Calu3 (cell line): ENCODE measurements around the gene ZNF581. TPM values are rescaled to one million over a fixed set of nuclear protein-coding genes. Genes with fewer than 3 reads are reported as not detected.

Experiments
- BruUV-seq: library from RNA; stranded (reverse); fragments of 400-500 nt; replicated peaks from 2 replicates; lab custom pipeline; 2021; lab: Mats Ljungman, UMichigan
- CTCF ChIA-PET: fragments of 300-600 bp; sonication (Branson Sonifier 250); formaldehyde crosslinking; loops from one replicate; lab custom pipeline; 2022; ENCODE audit warnings: antibody characterized with exemption; lab: Charles Lee
- DNase-seq: peaks from one replicate; pipeline ENCODE4 v3.0.0; 2022
- H3K27ac Mint-ChIP-seq: one replicate; pipeline ENCODE4 v1.8.0; 2022; ENCODE audit warnings: mixed read lengths; ENCODE audit not compliant: unreplicated experiment
- H3K27me3 Mint-ChIP-seq: one replicate; pipeline ENCODE4 v1.8.0; 2022; ENCODE audit warnings: mixed read lengths; ENCODE audit not compliant: unreplicated experiment
- H3K36me3 Mint-ChIP-seq: one replicate; pipeline ENCODE4 v1.8.0; 2022; ENCODE audit warnings: mild to moderate bottlenecking, moderate library complexity, mixed read lengths; ENCODE audit not compliant: insufficient read depth, unreplicated experiment
- H3K4me1 Mint-ChIP-seq: one replicate; pipeline ENCODE4 v1.8.0; 2022; ENCODE audit warnings: mild to moderate bottlenecking, low read depth, mixed read lengths; ENCODE audit not compliant: unreplicated experiment
- H3K4me3 Mint-ChIP-seq: one replicate; pipeline ENCODE4 v1.8.0; 2022; ENCODE audit warnings: mild to moderate bottlenecking, low read depth, moderate library complexity, mixed read lengths; ENCODE audit not compliant: unreplicated experiment
- H3K9me3 Mint-ChIP-seq: one replicate; pipeline ENCODE4 v1.8.0; 2022; ENCODE audit warnings: low read depth, mixed read lengths; ENCODE audit not compliant: unreplicated experiment
- intact Hi-C: fragments of 100-400 bp; cut with micrococcal nuclease; formaldehyde crosslinking; loops from one replicate; pipeline ENCODE4 v1.10.0; 2022; ENCODE audit not compliant: unreplicated experiment
- total RNA-seq: library from RNA; stranded (reverse); gene quantifications from 2 replicates; pipeline ENCODE4 v1.2.3, GENCODE V29; 2022
- TF ChIP-seq, protein P1 (sequence below): fragments of 200-600 bp; IDR thresholded peaks from one replicate; pipeline ENCODE4 v1.8.0; 2022; ENCODE audit warnings: antibody characterized with exemption; ENCODE audit not compliant: unreplicated experiment

The ZNF581 gene
- total RNA-seq, 1 experiment from 2014 or later: 33.1 TPM

DNA sequence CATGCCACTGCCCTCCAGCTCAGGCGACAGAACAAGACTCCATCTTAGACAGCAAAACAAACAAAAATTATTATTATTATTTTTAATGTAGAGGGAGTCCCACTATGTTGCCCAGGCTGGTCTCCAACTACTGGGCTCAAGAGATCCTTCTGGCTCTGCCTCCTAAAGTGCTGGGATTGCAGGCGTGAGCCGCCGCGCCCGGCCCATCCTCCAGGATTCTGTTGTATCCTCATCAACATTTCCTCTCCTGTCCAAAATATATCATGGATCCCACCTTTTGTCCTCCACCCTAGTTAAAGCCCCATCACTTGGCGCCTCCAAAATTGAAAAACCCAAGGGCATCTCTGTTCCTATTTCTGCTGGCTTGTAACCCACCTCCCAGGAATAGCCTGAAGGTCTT, 20.3 kb upstream of the ZNF581 start:
- no peak overlapping the region for H3K4me3 Mint-ChIP-seq
- H3K4me1 Mint-ChIP-seq: peaks cover 19% of the 10 kb centered on the region
- H3K27me3 Mint-ChIP-seq: no peaks in the 10 kb centered on the region
- CTCF ChIA-PET: no interaction called here
- no peak for DNase-seq
- intact Hi-C loops: no loop called here
- peak overlapping the region; percentile 95 for H3K27ac Mint-ChIP-seq
- TF ChIP-seq, protein P1, sequence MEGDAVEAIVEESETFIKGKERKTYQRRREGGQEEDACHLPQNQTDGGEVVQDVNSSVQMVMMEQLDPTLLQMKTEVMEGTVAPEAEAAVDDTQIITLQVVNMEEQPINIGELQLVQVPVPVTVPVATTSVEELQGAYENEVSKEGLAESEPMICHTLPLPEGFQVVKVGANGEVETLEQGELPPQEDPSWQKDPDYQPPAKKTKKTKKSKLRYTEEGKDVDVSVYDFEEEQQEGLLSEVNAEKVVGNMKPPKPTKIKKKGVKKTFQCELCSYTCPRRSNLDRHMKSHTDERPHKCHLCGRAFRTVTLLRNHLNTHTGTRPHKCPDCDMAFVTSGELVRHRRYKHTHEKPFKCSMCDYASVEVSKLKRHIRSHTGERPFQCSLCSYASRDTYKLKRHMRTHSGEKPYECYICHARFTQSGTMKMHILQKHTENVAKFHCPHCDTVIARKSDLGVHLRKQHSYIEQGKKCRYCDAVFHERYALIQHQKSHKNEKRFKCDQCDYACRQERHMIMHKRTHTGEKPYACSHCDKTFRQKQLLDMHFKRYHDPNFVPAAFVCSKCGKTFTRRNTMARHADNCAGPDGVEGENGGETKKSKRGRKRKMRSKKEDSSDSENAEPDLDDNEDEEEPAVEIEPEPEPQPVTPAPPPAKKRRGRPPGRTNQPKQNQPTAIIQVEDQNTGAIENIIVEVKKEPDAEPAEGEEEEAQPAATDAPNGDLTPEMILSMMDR: no peak
- no TSS peak for BruUV-seq
- peaks cover 40% of the 10 kb centered on the region for H3K36me3 Mint-ChIP-seq
- H3K9me3 Mint-ChIP-seq: no peaks in the 10 kb centered on the region

DNA sequence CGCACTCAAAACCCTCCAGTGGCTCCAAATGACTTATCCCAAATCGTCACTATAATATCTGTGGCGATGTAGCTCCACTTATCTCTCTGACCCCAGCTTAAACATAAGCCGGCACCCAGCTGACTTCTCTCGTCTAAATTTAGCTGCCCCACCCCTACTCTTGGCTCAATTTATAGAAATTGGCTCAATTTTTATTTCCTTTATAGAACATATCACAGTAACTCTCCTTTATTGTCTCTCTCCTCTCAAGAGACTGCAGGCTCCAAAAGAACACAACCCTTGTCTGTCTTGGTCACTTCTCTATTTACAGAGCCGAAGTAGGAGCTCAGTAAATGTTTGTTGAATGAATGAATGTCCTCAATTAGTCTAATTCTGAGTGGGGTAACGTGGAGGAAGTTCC, 19.9 kb upstream of the ZNF581 start:
- Mint-ChIP-seq H3K4me3 (peak overlapping the region; percentile 92), H3K27me3 (no peaks in the 10 kb centered on the region), H3K9me3 (no peaks in the 10 kb centered on the region), H3K27ac (peak overlapping the region; percentile 95), H3K36me3 (peaks cover 36% of the 10 kb centered on the region), H3K4me1 (peaks cover 19% of the 10 kb centered on the region)
- TF ChIP-seq, protein P1: no peak
- intact Hi-C loops: no loop called here
- CTCF ChIA-PET: interaction anchor here (1.4 kb wide), 1 partner anchor 9 kb away, joined by 10 read pairs; no protein-coding TSS in a partner anchor
- no peak for DNase-seq
- TSS peak; percentile 76 for BruUV-seq

DNA sequence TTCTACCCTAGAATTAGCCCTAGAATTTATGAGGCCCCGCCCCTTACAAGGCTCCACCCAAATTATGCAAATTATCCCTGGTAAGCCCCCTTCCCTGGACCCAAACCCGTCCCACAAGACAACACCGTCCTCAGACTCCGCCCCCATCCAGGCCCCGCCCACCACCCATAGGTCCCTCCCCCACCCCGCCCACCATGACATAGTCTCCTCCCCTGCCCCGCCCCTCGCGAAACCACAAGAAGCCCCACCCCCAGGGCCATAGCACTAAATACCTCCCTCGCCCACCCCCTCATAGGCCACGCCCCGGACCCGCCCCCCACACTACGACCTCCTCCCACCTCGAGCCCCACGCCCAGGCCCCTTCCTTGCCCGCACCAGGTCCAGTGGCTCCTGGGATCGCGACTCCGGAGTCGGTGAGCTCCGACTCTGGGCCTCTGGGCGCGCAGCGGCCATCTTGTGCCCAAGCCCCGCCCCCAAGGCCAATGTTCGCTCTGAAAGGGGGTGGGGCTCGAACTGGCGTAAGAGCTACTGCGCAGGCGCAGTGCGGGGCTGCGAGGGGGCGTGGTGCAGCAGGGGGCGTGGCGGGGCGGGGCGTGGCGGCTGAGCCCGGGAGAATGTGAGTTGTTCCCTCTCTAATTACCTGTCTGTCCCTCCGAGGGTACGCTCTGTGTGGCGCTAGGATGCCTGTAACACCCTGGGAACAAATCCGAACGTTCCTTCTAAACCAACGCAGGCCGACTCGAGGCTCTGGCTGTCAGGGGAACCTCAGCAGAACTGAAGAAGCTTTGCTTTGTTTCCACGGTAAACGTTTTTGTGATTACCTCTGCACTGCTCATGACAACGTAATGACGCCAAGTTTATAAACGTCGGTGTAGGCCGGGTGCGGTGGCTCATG, 19.1 kb upstream of the ZNF581 start, which contains the start of gene ZNF784:
TSS of gene ZNF784 (minus strand) at position 458 of the 895 bp plus-strand sequence. CDS start at position 453, 5 bp downstream.
- TF ChIP-seq, protein P1: no peak
- Mint-ChIP-seq H3K4me3 (peak within 1 kb of the TSS; percentile 92), H3K4me1 (peaks cover 19% of the 10 kb centered on the region), H3K36me3 (peaks cover 34% of the 10 kb centered on the region), H3K27ac (peak within 1 kb of the TSS; percentile 95), H3K9me3 (no peaks in the 10 kb centered on the region), H3K27me3 (no peaks in the 10 kb centered on the region)
- CTCF ChIA-PET: interaction anchor here (0.5 to 1.6 kb wide), 26 partner anchors 8 to 1435 kb away, joined by 3 to 16 read pairs (median 5); partner anchors contain the start of genes MBOAT7 and NAT14
- BruUV-seq: no TSS peak
- DNase-seq: peak; percentile 97
- intact Hi-C loops: no loop called here

DNA sequence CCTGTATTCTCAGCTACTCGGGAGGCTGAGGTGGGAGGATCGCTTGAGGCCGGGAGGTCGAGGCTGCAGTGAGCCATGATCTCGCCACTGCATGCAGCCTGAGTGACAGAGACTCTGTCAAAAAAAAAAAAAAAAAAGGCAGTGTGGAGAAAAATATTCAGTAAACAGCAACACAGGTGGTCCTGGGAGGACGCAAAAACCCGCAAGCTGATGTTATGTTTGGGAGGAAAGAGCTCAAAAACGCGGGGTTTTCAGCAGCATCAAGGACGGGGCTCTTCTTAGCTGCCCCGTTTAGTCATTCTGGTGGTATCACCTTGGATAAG, 18.5 kb upstream of the ZNF581 start:
- CTCF ChIA-PET: interaction anchor here (0.6 to 1.6 kb wide), 18 partner anchors 7 to 1436 kb away, joined by 3 to 16 read pairs (median 4); partner anchors contain the start of genes FIZ1 and MBOAT7
- Mint-ChIP-seq H3K27ac (peak overlapping the region; percentile 95), H3K36me3 (peaks cover 30% of the 10 kb centered on the region), H3K27me3 (no peaks in the 10 kb centered on the region), H3K4me1 (peaks cover 19% of the 10 kb centered on the region), H3K4me3 (peak overlapping the region; percentile 92), H3K9me3 (no peaks in the 10 kb centered on the region)
- TF ChIP-seq, protein P1: no peak
- intact Hi-C loops: no loop called here
- no peak for DNase-seq
- BruUV-seq: TSS peak; percentile 64
